ENCODE measurements around the gene COX10. TPM values are rescaled to one million over a fixed set of nuclear protein-coding genes. Genes with fewer than 3 reads are reported as not detected.
"Not testable (repeated sequence)": the region's sequence is repeated elsewhere in the genome, so short reads cannot be mapped to it uniquely, and the experiment has no call there.

The COX10 gene
- total RNA-seq, 1 donor from 2014 or later: 20.8 TPM

GRCh38 chr17:14165616-14166015 lies 96.3 kb downstream of the COX10 start:
- H3K27ac Mint-ChIP-seq: no peak overlapping the region
- no peaks in the 10 kb centered on the region for H3K27me3 Mint-ChIP-seq
- DNase-seq (no peak), ATAC-seq (ENCODE audit: low read depth) (no peak)
- ChIA-PET POLR2A (no interaction called here), CTCF (no interaction called here)
- H3K36me3 Mint-ChIP-seq (ENCODE audit: low read depth): peaks cover 65% of the 10 kb centered on the region
- no peaks in the 10 kb centered on the region for H3K4me1 Mint-ChIP-seq
- H3K4me3 Mint-ChIP-seq: no peak overlapping the region
- no peak for TF ChIP-seq CTCF (IDR thresholded peaks at IDR 0.05)
- peaks cover 16% of the 10 kb centered on the region for H3K9me3 Mint-ChIP-seq
- intact Hi-C loops (cut with micrococcal nuclease): no loop called here

- POLR2A ChIA-PET; H3K27me3 Mint-ChIP-seq; intact Hi-C loops (cut with micrococcal nuclease); CTCF ChIA-PET; DNase-seq; H3K27ac Mint-ChIP-seq; H3K4me3 Mint-ChIP-seq; H3K4me1 Mint-ChIP-seq; ATAC-seq (ENCODE audit: low read depth): not testable (repeated sequence)
- H3K9me3 Mint-ChIP-seq: peaks cover 16% of the 10 kb centered on the region
- H3K36me3 Mint-ChIP-seq (ENCODE audit: low read depth): peaks cover 52% of the 10 kb centered on the region
Measured at GRCh38 chr17:14167831-14168230, 98.5 kb downstream of the COX10 start.

DNA sequence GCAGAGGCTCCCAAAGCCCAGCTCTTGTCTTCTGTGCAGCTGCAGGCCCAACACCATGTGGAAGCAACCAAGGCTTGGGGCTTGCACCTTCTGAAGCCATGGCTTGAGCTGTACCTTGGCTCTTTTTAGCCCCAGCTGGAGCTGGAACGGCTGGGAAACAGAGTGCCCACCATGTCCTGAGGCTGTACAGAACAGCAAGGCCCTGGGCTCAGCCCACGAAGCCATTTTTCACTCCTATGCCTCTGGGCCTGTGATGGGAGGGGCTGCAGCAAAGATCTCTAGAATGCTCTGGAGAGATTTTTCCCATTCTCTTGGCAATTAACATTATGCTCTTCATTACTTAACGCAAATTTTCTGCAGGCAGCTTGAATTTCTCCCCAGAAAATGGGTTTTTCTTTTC lies 99.3 kb downstream of the COX10 start:
- Mint-ChIP-seq H3K27me3 (no peaks in the 10 kb centered on the region), H3K9me3 (peaks cover 16% of the 10 kb centered on the region), H3K36me3 (ENCODE audit: low read depth) (peaks cover 54% of the 10 kb centered on the region), H3K4me3 (no peak overlapping the region), H3K4me1 (no peaks in the 10 kb centered on the region), H3K27ac (no peak overlapping the region)
- TF ChIP-seq CTCF (IDR thresholded peaks at IDR 0.05): no peak
- ChIA-PET POLR2A (no interaction called here), CTCF (no interaction called here)
- no peak for ATAC-seq (ENCODE audit: low read depth)
- intact Hi-C loops (cut with micrococcal nuclease): no loop called here
- DNase-seq: no peak

DNA sequence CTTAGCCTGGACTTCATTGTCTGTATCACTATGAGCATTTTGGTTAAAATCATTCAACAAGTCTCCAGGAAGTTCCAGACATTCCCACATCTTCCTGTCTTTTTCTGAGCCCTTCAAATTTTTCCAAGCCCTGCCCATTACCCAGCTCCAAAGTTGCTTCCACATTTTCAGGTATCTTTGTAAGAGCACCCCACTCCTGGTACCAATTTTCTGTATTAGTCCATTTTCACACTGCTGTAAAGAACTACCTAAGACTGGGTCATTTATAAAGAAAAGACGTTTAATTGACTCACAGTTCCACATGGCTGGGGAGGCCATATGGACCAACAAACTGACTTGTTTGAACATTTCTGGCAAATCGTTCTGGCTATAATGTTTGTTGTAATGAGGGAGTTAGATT lies 100.0 kb downstream of the COX10 start:
- CTCF ChIA-PET: no interaction called here
- no peak for TF ChIP-seq CTCF (IDR thresholded peaks at IDR 0.05)

DNA sequence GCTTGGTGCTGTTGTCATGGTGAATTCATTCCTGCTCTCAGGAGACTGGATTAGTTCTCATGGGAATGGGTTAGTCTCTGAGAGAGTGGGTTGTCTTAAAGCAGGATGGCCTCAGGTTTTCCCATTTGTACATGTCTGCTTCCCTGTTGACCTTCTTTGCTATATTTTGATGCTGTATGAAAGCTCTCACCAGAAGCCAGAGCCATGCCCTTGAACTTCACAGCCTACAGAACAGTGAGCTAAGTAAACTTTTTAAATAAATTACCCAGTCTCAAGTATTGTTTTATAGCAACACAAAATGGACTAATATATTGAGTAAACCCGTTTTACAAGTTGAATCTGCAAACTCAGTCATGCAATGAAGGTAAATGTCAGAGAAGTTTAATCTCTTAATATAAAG lies 100.6 kb downstream of the COX10 start:
- no peak overlapping the region for H3K27ac Mint-ChIP-seq
- intact Hi-C loops (cut with micrococcal nuclease): no loop called here
- H3K36me3 Mint-ChIP-seq (ENCODE audit: low read depth): peaks cover 50% of the 10 kb centered on the region
- POLR2A ChIA-PET: no interaction called here
- no peak overlapping the region for H3K4me3 Mint-ChIP-seq
- no peak for TF ChIP-seq CTCF (IDR thresholded peaks at IDR 0.05)
- no peaks in the 10 kb centered on the region for H3K4me1 Mint-ChIP-seq
- ATAC-seq (ENCODE audit: low read depth) (no peak), DNase-seq (no peak)
- H3K27me3 Mint-ChIP-seq: no peaks in the 10 kb centered on the region
- peaks cover 16% of the 10 kb centered on the region for H3K9me3 Mint-ChIP-seq
- CTCF ChIA-PET: no interaction called here

More for the DNA sequence above, 100.0 kb downstream of the COX10 start:
- Mint-ChIP-seq H3K36me3 (ENCODE audit: low read depth) (peaks cover 52% of the 10 kb centered on the region), H3K4me3 (no peak overlapping the region), H3K27me3 (no peaks in the 10 kb centered on the region), H3K4me1 (no peaks in the 10 kb centered on the region), H3K27ac (no peak overlapping the region), H3K9me3 (peaks cover 16% of the 10 kb centered on the region)
- no peak for DNase-seq
- intact Hi-C loops (cut with micrococcal nuclease): no loop called here
- POLR2A ChIA-PET: no interaction called here
- no peak for ATAC-seq (ENCODE audit: low read depth)

GRCh38 chr17:14176989-14177388 lies 107.7 kb downstream of the COX10 start:
- DNase-seq; H3K27me3 Mint-ChIP-seq; H3K9me3 Mint-ChIP-seq; H3K27ac Mint-ChIP-seq; POLR2A ChIA-PET; CTCF ChIA-PET; intact Hi-C loops (cut with micrococcal nuclease); ATAC-seq (ENCODE audit: low read depth); H3K4me1 Mint-ChIP-seq; H3K4me3 Mint-ChIP-seq: not testable (repeated sequence)
- peaks cover 16% of the 10 kb centered on the region for H3K36me3 Mint-ChIP-seq (ENCODE audit: low read depth)

GRCh38 chr17:14177801-14178200 lies 108.5 kb downstream of the COX10 start:
- ATAC-seq (ENCODE audit: low read depth): not testable (repeated sequence)

GRCh38 chr17:14179951-14180350 lies 110.6 kb downstream of the COX10 start:
- CTCF ChIA-PET; H3K9me3 Mint-ChIP-seq; intact Hi-C loops (cut with micrococcal nuclease); H3K36me3 Mint-ChIP-seq (ENCODE audit: low read depth); POLR2A ChIA-PET; H3K4me3 Mint-ChIP-seq; H3K4me1 Mint-ChIP-seq; H3K27me3 Mint-ChIP-seq; DNase-seq; H3K27ac Mint-ChIP-seq; ATAC-seq (ENCODE audit: low read depth): not testable (repeated sequence)

More at GRCh38 chr17:14177801-14178200, 108.5 kb downstream of the COX10 start:
- CTCF ChIA-PET; intact Hi-C loops (cut with micrococcal nuclease); H3K27ac Mint-ChIP-seq; POLR2A ChIA-PET; H3K27me3 Mint-ChIP-seq; DNase-seq; H3K4me3 Mint-ChIP-seq; H3K4me1 Mint-ChIP-seq; H3K9me3 Mint-ChIP-seq: not testable (repeated sequence)
- peaks cover 11% of the 10 kb centered on the region for H3K36me3 Mint-ChIP-seq (ENCODE audit: low read depth)

GRCh38 chr17:14182084-14182483 lies 112.8 kb downstream of the COX10 start:
- POLR2A ChIA-PET; H3K4me3 Mint-ChIP-seq; CTCF ChIA-PET; H3K4me1 Mint-ChIP-seq; H3K27ac Mint-ChIP-seq; H3K27me3 Mint-ChIP-seq; DNase-seq; H3K9me3 Mint-ChIP-seq; H3K36me3 Mint-ChIP-seq (ENCODE audit: low read depth); ATAC-seq (ENCODE audit: low read depth); intact Hi-C loops (cut with micrococcal nuclease): not testable (repeated sequence)

All from activated B cell treated with CpG ODN at 0.5 μM for 24 hours (primary cell).